NCI-H345 treated with DMSO at 0.1 percent for 48 hours (cell line): Measurements from ENCODE around the gene ISG15.
"Not testable (repeated sequence)": the region's sequence is repeated elsewhere in the genome, so short reads cannot be mapped to it uniquely, and the experiment has no call there.

Experiments used
- DNase-seq: peaks from one replicate; lab custom pipeline; 2025; ENCODE audit not compliant: unreplicated experiment; lab: John Stamatoyannopoulos, UW

The ISG15 gene

DNA sequence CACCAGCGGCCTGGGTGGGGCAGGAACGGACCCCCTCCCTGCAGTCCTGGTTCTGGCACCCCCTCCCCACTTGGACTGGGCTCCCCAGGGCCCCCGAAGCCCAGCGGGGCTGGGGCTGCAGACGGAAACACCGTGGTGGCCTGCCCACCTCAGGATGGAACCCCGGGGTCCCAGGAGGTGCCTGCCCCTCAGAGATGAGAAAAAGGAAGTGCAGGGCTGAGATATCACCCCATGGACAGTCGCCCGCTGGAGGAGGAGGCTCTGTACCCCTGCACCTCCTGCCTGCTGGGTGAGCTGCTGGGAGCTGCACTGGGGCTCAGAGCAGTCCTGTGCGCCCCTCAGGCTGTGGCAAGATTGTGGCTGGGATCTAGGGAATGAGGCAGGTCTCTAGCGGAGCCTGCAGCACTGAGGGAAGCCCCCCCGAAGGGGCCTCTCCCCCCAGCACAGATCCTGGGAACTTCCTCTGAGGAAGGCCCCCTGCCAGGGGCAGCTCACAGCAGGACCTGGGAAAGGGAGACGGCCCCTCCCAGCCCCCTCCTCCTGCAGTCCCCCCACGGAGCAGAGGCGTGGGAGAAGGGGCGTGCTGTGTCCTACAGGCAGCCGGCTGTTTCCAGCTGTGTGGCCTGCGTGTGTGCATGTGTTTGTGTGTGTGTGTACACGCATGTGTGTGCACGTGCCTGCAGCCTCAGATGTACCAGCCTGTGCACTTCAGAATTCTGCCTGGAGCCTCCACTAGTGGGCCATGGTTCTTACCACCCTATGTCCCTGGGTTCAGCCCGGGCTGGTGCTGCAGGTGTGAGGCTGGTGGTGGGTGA lies 13.5 kb downstream of the ISG15 start:
- no peak for DNase-seq

DNA sequence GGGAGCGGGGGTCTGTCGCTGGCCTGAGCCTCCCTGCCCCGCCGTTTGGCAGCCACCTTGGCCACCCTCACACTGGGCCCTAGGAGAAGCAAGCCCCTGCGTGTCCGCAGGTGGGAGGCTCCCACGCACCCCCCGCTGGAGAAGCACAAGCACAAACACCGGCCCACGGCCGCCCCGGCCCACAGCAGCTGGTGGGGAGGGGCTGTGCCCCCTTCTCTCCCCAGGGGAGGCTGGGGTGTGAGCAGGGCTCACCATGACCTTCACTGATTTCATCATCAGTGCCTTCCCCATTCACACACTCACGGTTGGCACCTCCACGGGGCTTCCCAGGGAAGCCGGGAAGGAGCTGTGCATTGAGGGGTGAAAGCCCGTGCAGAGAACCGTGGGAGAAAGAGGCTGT lies 14.5 kb downstream of the ISG15 start:
- no peak for DNase-seq

DNA sequence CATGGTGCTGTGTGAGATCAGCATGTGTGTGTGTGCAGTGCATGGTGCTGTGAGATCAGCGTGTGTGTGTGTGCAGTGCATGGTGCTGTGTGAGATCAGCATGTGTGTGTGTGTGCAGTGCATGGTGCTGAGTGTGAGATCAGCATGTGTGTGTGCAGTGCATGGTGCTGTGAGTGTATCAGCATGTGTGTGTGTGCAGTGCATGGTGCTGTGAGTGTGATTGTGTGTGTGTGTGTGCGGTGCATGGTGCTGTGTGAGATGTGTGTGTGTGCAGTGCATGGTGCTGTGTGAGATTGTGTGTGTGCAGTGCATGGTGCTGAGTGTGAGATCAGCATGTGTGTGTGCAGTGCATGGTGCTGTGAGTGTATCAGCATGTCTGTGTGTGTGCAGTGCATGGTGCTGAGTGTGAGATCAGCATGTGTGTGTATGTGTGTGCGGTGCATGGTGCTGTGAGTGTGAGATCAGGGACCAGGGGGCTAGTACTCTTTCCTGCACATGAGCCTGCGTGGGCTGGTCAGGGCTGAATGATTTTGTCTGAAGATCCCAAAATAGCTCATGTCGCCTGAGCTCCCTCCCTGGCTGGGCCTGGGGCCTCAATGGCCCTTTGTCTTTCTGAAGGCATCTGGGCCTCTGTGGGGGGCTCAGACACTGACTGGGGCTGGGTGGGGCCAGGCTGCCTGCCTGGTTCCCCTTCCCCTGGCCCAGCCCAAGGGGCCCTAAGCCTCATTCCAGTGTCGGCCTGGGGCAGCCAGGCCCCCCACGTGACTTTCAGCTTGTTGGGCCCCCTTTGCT lies 17.8 kb downstream of the ISG15 start:
- DNase-seq, result not testable (repeated sequence)

DNA sequence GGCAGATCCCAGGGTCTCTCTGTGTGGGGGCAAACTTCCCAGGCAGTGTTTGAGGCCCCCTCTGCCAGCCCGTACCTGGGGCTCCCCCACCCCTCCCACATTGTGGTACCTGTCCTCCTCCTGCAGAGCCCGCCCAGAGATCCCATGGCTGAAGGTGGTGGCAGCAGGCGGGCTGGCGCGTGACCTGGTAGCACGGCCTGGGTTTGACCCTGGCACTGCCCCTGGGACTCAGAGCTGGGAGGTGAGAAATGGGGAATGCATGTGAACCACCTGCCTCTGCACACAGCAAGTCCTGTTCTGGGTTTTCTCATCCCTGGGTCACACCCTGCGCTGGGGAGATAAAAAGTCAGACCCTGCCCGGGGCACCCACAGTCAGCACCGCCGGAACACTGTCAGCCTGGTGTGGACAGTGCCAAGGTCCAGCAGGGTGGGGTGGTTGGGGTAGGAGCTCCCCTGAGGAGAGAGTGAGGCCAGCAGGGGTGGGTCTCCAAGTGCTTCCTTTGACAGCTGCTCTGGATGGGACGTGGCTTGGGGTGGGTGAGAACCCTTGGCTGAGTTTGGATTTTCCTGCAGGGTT lies 18.4 kb downstream of the ISG15 start:
- no peak for DNase-seq

DNA sequence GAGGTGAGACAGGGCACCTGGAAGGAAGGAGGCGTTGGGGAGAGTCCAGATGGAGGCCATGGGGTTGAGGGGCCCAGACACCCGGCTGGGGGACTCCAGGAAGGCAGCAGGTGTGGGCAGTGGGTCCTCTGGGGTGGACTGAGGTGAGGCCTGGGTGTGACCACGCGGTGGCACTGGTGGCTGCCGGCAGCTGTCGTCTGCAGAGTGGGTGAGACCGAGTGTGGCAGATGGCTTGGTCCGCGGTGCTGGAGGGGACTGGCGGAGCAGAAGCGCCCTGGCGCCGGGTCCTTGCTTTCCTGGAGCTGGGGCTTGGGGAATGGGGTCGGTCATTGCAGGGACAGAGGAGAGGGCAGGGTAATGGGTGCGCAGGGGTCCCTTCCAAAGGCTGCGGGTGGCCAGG lies 19.1 kb downstream of the ISG15 start:
- DNase-seq, result peak; percentile 6

DNA sequence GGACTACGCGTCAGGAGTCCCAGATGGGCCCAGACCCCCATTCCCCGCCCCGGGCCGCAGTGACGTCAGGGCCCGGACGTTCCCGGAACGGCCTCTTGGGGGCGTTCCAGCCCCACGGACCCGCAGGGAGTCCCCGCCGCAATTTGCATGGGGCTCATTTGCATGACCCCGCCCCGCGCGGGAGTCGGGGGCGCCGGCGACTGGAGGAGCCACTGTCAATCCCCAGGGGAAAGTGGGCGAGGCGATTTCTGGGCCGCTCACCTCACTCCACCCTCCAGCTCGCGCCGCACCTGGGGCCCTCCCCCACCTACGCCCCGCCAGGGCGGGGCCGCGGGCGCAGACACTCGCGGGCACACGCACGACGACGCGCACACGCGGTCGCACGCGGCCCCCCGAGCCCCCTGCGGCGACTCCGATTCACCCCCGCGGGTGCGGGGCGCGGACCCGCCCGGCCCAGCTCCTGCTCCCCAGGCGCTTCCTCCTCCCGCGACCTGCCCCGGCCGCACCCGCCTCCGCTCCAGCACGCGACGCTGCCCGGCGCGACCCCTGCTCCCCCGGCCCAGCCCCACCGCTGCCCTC lies 19.8 kb downstream of the ISG15 start:
- DNase-seq, result peak; percentile 83

DNA sequence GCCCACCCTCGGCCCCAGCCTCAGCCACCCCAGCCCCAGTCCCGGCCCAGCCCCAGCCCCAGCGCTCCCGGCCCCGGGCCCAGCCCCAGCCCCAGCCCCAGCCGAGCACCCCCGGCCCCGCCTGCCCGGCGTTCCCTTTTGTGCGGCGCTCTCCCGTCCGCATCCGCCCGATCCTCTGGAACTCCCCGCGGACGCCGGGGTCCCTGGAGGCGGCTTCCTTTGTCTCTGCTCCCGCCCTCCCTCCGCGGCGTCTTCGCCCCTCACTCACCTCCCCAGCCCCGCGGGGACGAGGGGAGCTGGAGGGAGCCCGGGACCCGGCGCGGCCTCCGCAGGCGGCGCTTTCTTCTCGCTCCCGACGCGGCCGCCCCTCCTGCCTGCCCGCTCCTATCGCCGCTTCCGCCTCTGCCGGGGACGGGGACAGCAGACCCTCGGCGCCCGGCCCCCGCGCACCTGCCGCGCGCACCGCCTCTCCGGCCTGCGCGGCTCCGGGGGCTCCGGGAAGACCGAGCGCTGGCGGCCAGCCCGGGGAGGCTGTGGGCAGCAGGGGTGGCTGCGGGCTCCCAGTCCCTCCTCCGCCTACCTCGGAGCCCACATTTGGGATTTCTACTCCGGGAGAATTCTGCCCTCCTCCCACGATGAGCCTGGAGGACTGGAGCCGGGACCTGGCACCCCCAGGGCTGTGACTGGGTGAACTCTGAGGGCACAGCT lies 20.6 kb downstream of the ISG15 start:
- no peak for DNase-seq

DNA sequence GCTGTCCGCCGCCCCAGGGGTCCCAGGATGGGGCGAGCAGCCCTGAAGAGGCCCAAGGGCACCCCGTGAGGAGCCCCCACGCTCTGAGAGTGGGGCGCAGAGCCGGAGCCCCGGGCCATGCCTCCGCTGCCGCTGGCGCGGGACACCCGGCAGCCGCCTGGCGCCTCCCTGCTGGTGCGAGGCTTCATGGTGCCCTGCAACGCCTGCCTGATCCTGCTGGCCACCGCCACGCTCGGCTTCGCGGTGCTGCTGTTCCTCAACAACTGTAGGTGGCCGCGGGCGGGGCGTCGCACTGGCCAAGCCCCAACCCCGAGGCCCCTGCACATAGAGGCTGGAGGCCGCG lies 21.1 kb downstream of the ISG15 start:
- DNase-seq, result no peak

DNA sequence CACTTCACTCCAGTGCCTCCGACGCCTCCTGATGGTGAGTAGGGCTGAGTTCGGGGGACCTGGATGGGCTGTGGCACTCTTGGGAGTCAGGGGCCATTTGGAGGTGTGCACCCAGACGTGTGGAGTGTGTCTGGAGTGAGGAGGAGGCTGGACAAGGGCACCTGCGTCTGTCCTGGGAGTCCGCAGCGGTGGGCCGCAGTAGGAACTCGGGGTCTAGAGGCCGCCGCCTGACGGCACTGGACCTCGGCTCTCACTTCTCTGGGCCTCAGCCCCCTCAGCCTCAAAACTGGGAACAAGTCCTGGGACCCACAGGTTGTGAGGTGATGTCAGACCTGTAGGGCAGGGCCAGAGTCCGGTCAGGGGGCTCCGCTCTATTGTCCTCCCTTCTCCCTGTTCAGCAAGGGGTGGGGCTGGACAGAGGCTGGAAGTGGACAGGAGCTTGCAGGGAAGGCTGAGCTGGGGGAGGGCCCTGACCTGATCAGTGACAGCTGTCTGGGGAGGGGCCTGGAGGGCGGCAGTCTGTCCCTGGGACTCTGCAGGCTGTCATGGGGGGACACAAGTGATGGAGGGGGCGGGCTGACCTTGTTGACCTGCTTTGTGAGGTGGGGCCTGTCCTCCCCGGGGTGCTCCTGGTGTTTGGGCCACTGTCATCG lies 22.1 kb downstream of the ISG15 start:
- DNase-seq, result no peak

DNA sequence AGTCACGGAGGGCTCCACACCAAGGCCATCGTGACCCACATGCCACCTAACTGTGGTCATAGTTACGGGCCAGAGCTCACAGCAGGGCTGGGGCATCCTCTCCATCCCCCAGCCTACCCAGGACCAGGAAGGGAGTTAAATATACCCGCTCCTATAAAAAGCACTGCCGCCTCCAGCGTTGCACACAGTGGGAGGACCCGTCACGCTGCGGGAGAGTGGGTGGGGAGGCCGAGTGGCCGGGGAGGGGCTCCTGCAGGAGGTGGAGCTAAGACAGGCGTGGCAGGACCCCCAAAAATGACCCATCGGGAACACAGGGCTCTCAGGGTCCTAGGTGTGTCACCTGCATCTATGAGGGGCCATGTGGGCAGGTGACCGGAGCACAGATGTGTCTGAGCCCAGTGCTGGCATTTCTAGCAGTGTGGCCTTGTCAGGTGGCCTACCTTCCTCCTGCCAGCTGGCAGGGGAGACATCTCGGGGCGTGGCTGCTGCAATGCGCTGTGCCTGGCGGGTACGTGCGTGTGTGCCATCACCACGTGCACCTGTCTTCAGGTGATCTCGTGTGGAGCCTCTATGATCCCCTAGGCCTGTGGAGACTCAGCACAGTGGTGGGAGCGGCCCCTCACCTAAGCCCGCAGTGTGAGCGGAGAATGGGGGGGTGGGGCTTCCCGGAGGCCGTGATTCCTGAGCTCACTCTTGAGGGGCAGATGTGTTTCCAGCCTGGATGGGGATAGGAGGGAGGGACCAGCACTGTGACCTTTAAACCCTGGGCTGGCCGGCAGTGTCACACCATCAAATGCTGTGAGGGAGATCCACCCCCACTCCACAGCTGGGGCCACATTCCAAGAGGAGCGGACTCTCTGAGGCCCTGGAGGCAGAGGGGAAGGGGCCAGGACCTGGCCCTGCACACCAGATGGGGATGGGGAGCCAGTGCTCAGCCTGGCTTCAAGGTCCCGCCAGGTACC lies 24.4 kb downstream of the ISG15 start:
- no peak for DNase-seq

DNA sequence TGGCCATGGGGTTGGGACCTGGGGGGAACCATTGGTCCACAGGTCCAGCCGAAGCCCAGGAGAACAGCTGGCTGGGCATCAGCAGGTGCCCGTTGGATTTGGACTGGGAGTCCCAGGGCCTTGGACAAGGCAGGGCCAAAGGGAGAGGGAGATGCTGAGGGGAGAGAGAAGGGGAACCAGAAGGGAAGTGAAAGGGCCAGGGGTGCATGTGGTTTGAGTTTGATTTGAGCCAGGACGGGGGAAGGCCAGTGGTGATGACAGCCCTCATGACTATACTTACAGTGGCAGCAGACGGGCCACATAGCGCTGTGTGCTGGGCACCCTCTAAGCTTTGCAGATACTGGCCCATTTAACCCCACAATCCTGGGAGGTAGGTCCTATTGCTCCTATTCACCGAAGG lies 25.4 kb downstream of the ISG15 start:
- no peak for DNase-seq

DNA sequence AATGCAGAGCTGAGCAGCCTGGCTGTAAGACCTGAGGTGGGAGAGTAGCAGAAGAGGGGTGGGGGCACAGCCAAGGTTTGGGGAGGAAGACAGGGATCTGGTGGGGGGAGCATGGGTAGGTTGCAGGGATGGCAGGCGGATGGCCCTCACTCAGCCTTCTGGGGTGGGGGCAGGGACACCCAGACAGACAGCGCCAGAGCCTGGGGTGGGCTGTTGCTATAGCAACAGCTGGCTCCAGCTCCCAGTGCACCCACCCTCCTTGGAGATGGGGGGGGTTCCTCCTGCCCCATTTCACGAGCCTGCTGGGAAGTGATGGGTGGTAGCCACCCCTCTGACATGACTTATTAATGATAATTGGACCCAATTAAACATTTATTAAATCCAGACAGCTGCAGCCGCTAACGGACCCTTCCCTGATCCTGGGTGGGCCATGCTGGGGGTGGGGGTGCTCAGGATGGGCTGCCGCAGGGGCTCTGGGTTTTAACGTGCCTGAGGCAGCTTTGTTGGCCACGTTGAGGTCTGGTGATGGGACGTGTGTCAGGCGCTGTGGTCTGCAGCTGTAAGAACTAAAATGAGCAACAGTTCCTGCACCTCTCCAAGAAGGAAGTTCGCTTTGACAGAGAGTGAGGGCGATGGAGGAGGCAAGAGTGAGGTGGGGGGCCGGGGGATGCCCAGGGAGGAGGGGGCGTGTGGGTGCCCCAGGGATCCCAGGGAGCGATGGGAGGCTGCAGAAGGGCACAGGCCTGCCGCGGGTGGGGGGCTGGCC lies 26.0 kb downstream of the ISG15 start:
- no peak for DNase-seq

DNA sequence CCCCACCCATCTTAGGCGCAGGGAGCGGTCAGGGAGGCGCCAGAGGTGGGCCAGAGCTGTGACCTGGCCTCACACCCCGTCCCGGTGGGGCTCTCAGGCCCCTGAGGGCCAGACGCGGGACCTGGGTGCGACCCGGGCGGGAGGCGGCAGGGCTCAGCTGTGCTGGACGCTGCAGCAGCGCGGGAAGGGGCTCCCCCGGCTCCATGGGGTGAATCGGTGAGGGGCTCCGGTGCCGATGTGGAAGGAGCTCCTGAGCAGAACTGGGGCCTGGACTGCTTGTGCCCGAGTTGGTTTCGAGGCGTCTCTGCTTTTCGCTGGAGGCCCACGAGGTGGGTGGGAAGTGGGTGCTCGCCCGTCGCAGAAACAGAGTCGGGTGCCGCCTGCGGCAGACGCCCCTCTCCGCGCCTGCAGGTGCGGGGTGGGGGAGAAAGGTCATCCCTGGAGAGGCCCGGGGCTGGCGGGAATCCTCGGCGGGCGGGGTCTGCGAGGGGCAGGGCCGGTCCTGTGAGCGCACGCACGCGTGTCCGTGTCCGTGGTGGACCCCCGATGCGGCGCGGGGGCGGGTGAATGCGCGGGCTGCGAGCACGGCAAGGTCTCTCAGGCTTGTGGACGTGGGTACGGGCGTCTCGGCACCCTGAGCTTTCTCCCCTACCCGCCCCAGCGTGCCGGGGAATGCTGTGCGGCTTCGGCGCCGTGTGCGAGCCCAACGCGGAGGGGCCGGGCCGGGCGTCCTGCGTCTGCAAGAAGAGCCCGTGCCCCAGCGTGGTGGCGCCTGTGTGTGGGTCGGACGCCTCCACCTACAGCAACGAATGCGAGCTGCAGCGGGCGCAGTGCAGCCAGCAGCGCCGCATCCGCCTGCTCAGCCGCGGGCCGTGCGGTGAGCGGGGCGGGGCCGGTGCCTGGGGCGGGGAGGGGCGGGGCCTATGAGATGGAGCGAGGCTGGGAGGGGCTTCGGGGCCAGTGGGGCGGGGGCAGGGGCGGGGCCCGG lies 27.0 kb downstream of the ISG15 start:
- peak; percentile 13 for DNase-seq

DNA sequence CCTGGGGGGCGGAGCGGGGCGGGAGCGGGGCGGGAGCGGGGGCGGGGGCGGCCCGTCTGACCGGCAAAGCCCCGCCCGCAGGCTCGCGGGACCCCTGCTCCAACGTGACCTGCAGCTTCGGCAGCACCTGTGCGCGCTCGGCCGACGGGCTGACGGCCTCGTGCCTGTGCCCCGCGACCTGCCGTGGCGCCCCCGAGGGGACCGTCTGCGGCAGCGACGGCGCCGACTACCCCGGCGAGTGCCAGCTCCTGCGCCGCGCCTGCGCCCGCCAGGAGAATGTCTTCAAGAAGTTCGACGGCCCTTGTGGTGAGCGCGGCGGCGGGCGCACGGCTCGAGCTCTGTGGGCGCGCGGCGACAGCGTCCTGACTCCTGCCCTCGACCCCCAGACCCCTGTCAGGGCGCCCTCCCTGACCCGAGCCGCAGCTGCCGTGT lies 27.8 kb downstream of the ISG15 start:
- DNase-seq, result no peak

DNA sequence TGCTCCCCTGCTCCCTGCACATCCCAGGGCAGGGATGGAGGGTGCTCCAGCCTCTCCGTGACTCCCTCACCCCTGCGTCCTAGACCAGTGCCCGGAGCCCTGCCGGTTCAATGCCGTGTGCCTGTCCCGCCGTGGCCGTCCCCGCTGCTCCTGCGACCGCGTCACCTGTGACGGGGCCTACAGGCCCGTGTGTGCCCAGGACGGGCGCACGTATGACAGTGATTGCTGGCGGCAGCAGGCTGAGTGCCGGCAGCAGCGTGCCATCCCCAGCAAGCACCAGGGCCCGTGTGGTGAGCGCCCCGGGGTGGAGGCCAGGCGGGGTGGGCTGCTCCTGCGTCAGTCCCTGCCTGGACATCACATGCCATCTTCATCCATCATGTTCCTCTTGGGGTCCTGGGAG lies 28.6 kb downstream of the ISG15 start:
- DNase-seq, result no peak

DNA sequence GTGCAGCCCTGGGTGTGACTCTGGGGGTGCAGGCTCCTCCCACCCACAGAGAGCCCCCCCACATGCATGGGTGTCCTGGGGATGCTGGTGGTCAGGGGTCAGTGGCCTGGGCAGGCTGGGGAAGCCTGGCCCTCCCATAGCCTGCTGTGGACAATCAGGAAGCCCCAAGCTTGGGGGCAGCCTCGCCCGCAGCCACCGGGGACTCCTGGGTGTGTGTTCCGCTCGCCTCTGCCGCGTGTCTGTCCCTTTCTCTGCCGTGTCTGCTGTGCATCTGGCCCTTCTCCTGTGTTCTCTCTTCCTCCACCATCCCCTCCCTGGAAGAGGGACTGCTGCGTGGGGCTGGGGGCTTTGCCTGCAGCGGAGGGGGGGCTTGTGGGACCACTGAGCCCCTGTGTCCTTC lies 29.5 kb downstream of the ISG15 start:
- no peak for DNase-seq

DNA sequence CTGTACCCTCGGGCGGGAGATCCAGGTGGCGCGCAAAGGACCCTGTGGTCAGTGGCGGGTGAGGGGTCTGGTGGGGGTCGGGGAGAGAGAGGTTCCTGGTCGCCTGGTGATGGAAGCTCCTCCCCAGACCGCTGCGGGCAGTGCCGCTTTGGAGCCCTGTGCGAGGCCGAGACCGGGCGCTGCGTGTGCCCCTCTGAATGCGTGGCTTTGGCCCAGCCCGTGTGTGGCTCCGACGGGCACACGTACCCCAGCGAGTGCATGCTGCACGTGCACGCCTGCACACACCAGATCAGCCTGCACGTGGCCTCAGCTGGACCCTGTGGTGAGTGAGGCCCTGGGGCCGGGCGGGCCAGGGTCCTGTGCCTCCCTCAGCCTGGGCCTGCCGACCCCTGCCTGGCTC lies 30.1 kb downstream of the ISG15 start:
- no peak for DNase-seq

DNA sequence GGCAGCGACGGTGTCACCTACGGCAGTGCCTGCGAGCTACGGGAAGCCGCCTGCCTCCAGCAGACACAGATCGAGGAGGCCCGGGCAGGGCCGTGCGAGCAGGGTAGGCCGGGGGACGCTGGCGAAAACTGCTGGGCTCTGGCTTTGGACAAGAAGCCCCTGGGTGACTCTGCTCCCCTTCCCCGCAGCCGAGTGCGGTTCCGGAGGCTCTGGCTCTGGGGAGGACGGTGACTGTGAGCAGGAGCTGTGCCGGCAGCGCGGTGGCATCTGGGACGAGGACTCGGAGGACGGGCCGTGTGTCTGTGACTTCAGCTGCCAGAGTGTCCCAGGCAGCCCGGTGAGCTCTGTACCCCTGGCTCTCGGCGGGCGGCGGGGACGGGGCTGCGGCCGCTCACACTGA lies 30.6 kb downstream of the ISG15 start:
- no peak for DNase-seq
